ENCODE measurements around the gene TMEM203. TPM values are rescaled to one million over a fixed set of nuclear protein-coding genes. Genes with fewer than 3 reads are reported as not detected.
A peak's percentile ranks its signal among the peaks of the same experiment; 100 is the strongest.
"Not testable (repeated sequence)": the region's sequence is repeated elsewhere in the genome, so short reads cannot be mapped to it uniquely, and the experiment has no call there.

Gene TMEM203
- total RNA-seq, 1 donor from 2014 or later: 32.9 TPM

GRCh38 chr9:137241490-137242268, 36.2 kb upstream of the TMEM203 start:
- H3K36me3 ChIP-seq (ENCODE audit: control insufficient read depth in 3 of 3, insufficient read depth in 3 of 3, low read length in 3 of 3): peaks cover 18 to 24% (median 20%) of the 10 kb centered on the region in 3 donors
- peak overlapping the region; percentile 51 to 83 (median 83) for H3K4me3 ChIP-seq (ENCODE audit: low read length in 3 of 3)
- H3K4me1 ChIP-seq (ENCODE audit: control insufficient read depth in 3 of 3, insufficient read depth in 3 of 3, low read length in 3 of 3): peaks cover 55 to 74% (median 65%) of the 10 kb centered on the region in 3 donors
- H3K9me3 ChIP-seq (ENCODE audit: control insufficient read depth in 3 of 3, low read length in 3 of 3): no peaks in the 10 kb centered on the region
- no peaks in the 10 kb centered on the region for H3K27me3 ChIP-seq (ENCODE audit: control insufficient read depth in 3 of 3, insufficient read depth in 3 of 3, low read length in 3 of 3)
- H3K27ac ChIP-seq (ENCODE audit: low read depth, low read length): peak overlapping the region; percentile 84
- H3K9ac ChIP-seq (ENCODE audit: low read depth in 1 of 3, low read length in 3 of 3): peak overlapping the region; percentile 88 to 91 (median 90)

GRCh38 chr9:137240841-137241489, 35.5 kb upstream of the TMEM203 start, which contains the start of gene TUBB4B:
TSS of gene TUBB4B (plus strand) at chr9:137241287. CDS start at chr9:137241361, 74 bp downstream.
- H3K27me3 ChIP-seq (ENCODE audit: control insufficient read depth in 3 of 3, insufficient read depth in 3 of 3, low read length in 3 of 3): no peaks in the 10 kb centered on the region

GRCh38 chr9:137240318-137240840, 34.9 kb upstream of the TMEM203 start:
- Histone ChIP-seq H3K4me1 (ENCODE audit: control insufficient read depth in 3 of 3, insufficient read depth in 3 of 3, low read length in 3 of 3) (peaks cover 67 to 78% (median 69%) of the 10 kb centered on the region in 3 donors), H3K4me3 (ENCODE audit: low read length in 3 of 3) (peak overlapping the region; percentile 60 to 80 (median 79)), H3K36me3 (ENCODE audit: control insufficient read depth in 3 of 3, insufficient read depth in 3 of 3, low read length in 3 of 3) (peaks cover 18 to 24% (median 20%) of the 10 kb centered on the region in 3 donors), H3K27me3 (ENCODE audit: control insufficient read depth in 3 of 3, insufficient read depth in 3 of 3, low read length in 3 of 3) (peaks cover 0 to 3% (median 0%) of the 10 kb centered on the region in 3 donors), H3K9ac (ENCODE audit: low read depth in 1 of 3, low read length in 3 of 3) (peak overlapping the region; percentile 74 to 88 (median 75)), H3K27ac (ENCODE audit: low read depth, low read length) (peak overlapping the region; percentile 95), H3K9me3 (ENCODE audit: control insufficient read depth in 3 of 3, low read length in 3 of 3) (no peaks in the 10 kb centered on the region)

More at GRCh38 chr9:137240841-137241489, 35.5 kb upstream of the TMEM203 start, which contains the start of gene TUBB4B:
- peak within 1 kb of the TSS; percentile 60 to 83 (median 83) for H3K4me3 ChIP-seq (ENCODE audit: low read length in 3 of 3)
- peaks cover 18 to 24% (median 20%) of the 10 kb centered on the region in 3 donors for H3K36me3 ChIP-seq (ENCODE audit: control insufficient read depth in 3 of 3, insufficient read depth in 3 of 3, low read length in 3 of 3)
- H3K9ac ChIP-seq (ENCODE audit: low read depth in 1 of 3, low read length in 3 of 3): peak within 1 kb of the TSS; percentile 88 to 91 (median 90)
- peaks cover 62 to 77% (median 68%) of the 10 kb centered on the region in 3 donors for H3K4me1 ChIP-seq (ENCODE audit: control insufficient read depth in 3 of 3, insufficient read depth in 3 of 3, low read length in 3 of 3)
- no peaks in the 10 kb centered on the region for H3K9me3 ChIP-seq (ENCODE audit: control insufficient read depth in 3 of 3, low read length in 3 of 3)
- H3K27ac ChIP-seq (ENCODE audit: low read depth, low read length): peak within 1 kb of the TSS; percentile 95

GRCh38 chr9:137239541-137240200, 34.2 kb upstream of the TMEM203 start:
- peaks cover 18 to 24% (median 20%) of the 10 kb centered on the region in 3 donors for H3K36me3 ChIP-seq (ENCODE audit: control insufficient read depth in 3 of 3, insufficient read depth in 3 of 3, low read length in 3 of 3)
- H3K4me1 ChIP-seq (ENCODE audit: control insufficient read depth in 3 of 3, insufficient read depth in 3 of 3, low read length in 3 of 3): peaks cover 64 to 74% (median 66%) of the 10 kb centered on the region in 3 donors
- H3K9ac ChIP-seq (ENCODE audit: low read depth in 1 of 3, low read length in 3 of 3): peak overlapping the region; percentile 74 to 88 (median 75)
- peak overlapping the region; percentile 95 for H3K27ac ChIP-seq (ENCODE audit: low read depth, low read length)
- peak overlapping the region; percentile 60 to 80 (median 79) for H3K4me3 ChIP-seq (ENCODE audit: low read length in 3 of 3)
- not testable (repeated sequence) for H3K27me3 ChIP-seq (ENCODE audit: control insufficient read depth in 3 of 3, insufficient read depth in 3 of 3, low read length in 3 of 3); H3K9me3 ChIP-seq (ENCODE audit: control insufficient read depth in 3 of 3, low read length in 3 of 3)

- H3K9ac ChIP-seq (ENCODE audit: low read depth in 1 of 3, low read length in 3 of 3): peak overlapping the region; percentile 64 to 74 (median 68)
- H3K4me1 ChIP-seq (ENCODE audit: control insufficient read depth in 3 of 3, insufficient read depth in 3 of 3, low read length in 3 of 3): peaks cover 47 to 58% (median 52%) of the 10 kb centered on the region in 3 donors
- H3K27ac ChIP-seq (ENCODE audit: low read depth, low read length): peak overlapping the region; percentile 81
- H3K36me3 ChIP-seq (ENCODE audit: control insufficient read depth in 3 of 3, insufficient read depth in 3 of 3, low read length in 3 of 3): peaks cover 10 to 14% (median 12%) of the 10 kb centered on the region in 3 donors
- no peaks in the 10 kb centered on the region for H3K9me3 ChIP-seq (ENCODE audit: control insufficient read depth in 3 of 3, low read length in 3 of 3)
- peak overlapping the region in 1 of 3 donors; percentile 43 for H3K4me3 ChIP-seq (ENCODE audit: low read length in 3 of 3)
- peaks cover 0 to 17% (median 9%) of the 10 kb centered on the region in 3 donors for H3K27me3 ChIP-seq (ENCODE audit: control insufficient read depth in 3 of 3, insufficient read depth in 3 of 3, low read length in 3 of 3)
These were observed 32.6 kb upstream of the TMEM203 start for GRCh38 chr9:137237759-137238726.

GRCh38 chr9:137236936-137237421, 31.5 kb upstream of the TMEM203 start:
- Histone ChIP-seq H3K9ac (ENCODE audit: low read depth in 1 of 3, low read length in 3 of 3) (peak overlapping the region; percentile 64 to 74 (median 68)), H3K36me3 (ENCODE audit: control insufficient read depth in 3 of 3, insufficient read depth in 3 of 3, low read length in 3 of 3) (peaks cover under 1 to 4% (median 1%) of the 10 kb centered on the region in 3 donors), H3K9me3 (ENCODE audit: control insufficient read depth in 3 of 3, low read length in 3 of 3) (no peaks in the 10 kb centered on the region), H3K27me3 (ENCODE audit: control insufficient read depth in 3 of 3, insufficient read depth in 3 of 3, low read length in 3 of 3) (peaks cover 0 to 21% (median 16%) of the 10 kb centered on the region in 3 donors), H3K27ac (ENCODE audit: low read depth, low read length) (peak overlapping the region; percentile 81), H3K4me3 (ENCODE audit: low read length in 3 of 3) (peak overlapping the region; percentile 48 to 64 (median 61)), H3K4me1 (ENCODE audit: control insufficient read depth in 3 of 3, insufficient read depth in 3 of 3, low read length in 3 of 3) (peaks cover 37 to 47% (median 43%) of the 10 kb centered on the region in 3 donors)

- Histone ChIP-seq H3K9me3 (ENCODE audit: control insufficient read depth in 3 of 3, low read length in 3 of 3) (no peaks in the 10 kb centered on the region), H3K4me1 (ENCODE audit: control insufficient read depth in 3 of 3, insufficient read depth in 3 of 3, low read length in 3 of 3) (peaks cover 36 to 45% (median 42%) of the 10 kb centered on the region in 3 donors), H3K27ac (ENCODE audit: low read depth, low read length) (peak overlapping the region; percentile 81), H3K27me3 (ENCODE audit: control insufficient read depth in 3 of 3, insufficient read depth in 3 of 3, low read length in 3 of 3) (peaks cover 1 to 27% (median 22%) of the 10 kb centered on the region in 3 donors), H3K4me3 (ENCODE audit: low read length in 3 of 3) (peak overlapping the region; percentile 48 to 64 (median 61)), H3K9ac (ENCODE audit: low read depth in 1 of 3, low read length in 3 of 3) (peak overlapping the region; percentile 64 to 74 (median 68)), H3K36me3 (ENCODE audit: control insufficient read depth in 3 of 3, insufficient read depth in 3 of 3, low read length in 3 of 3) (no peaks in the 10 kb centered on the region)
These were observed 30.9 kb upstream of the TMEM203 start for GRCh38 chr9:137236238-137236935.
